Measurements from ENCODE around the gene LMNA.

Gene LMNA

DNA sequence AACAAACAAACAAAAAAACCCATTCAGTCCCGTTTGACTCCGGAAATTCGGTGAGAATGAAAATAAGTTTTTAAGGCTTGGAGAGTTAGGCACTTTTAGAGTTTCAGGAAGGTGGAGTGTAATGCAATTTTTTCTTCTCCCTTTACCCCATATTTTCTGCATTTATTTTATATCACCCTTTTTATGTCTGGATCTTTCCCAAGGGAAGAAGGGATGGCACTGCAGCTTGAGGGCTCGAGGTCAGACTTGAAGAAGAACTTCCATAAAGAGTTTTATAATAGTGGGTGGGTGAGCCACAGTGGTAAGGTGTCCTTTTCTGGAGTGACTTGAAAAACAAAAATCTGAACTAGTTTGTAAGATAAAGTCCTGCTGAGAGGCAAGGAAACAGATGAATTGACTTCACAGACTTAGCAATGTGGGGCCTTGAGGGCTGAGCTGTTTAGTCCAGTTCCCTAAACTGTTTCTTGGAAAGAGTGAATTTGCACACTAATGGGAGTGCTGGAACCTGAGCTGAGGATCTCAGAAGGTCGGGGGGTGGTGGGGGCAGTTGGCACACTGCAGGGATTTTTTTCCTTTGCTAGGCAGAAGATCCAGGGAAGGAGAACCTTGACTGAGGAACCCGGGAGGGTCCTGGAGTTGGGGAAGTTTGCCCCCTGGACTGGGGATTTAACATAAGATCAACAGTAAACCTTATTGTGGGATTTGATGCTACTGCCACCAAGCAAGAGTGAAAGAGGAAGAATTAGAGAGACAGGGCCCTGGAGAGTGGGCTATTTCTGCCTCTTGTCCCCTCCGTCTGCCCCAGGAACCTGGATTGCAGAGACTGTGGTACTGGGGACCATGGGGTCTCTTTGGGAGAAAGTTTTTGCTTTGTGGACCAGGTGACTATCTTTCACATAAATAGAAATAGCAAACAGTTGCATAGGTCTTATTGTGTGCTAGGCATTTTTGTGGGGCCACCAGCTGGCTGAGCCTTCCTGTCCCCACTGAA, 30.4 kb upstream of the LMNA start:
- Histone ChIP-seq H3K4me3 (ENCODE audit: low read length) (peak overlapping the region; percentile 77; the same call in 1 of the 2 replicates), H3K9me2 (replicated peaks; ENCODE audit: control insufficient read depth, low read length) (no peaks in the 10 kb centered on the region)
- TF ChIP-seq EZH2phosphoT487 (IDR thresholded peaks at IDR 0.05; ENCODE audit: borderline replicate concordance, low read length) (no peak), CTCF (IDR thresholded peaks at IDR 0.05; ENCODE audit: low read depth, low read length, poor library complexity, severe bottlenecking) (no peak)

DNA sequence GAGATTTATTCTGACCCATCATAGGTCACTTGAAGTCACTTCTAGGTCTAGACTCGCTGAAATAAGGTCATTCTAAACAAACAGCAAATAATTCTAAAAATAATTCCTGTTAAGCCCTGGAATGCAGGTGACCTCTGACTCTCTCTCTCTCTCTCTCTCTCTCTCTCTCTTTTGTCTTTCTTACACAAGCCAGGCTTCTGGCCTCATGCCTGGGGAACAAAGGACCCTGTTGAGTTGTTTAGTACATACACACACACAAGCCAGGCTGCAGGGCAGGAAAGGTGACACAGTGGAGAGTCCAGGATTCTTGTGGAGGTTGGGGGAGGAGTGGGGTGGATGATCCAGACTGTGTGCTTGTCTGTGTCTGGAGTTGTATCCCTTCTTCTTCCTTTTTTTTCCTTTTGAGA, 28.3 kb upstream of the LMNA start:
- Histone ChIP-seq H3K4me3 (ENCODE audit: low read length) (no peak overlapping the region), H3K36me3 (ENCODE audit: control insufficient read depth, low read length) (no peaks in the 10 kb centered on the region), H3K9me2 (replicated peaks; ENCODE audit: control insufficient read depth, low read length) (no peaks in the 10 kb centered on the region), H3K4me1 (ENCODE audit: control insufficient read depth, low read length) (peaks cover 32% of the 10 kb centered on the region), H3F3A (ENCODE audit: control insufficient read depth, insufficient read depth) (peaks cover 4% of the 10 kb centered on the region; the same call in 1 of the 2 replicates), H3K27me3 (ENCODE audit: control insufficient read depth, low read length) (peaks cover 16% of the 10 kb centered on the region), H3K4me2 (ENCODE audit: low read length) (no peak overlapping the region), H3K9me3 (ENCODE audit: control insufficient read depth, insufficient read depth, low read length) (no peaks in the 10 kb centered on the region), H3K79me2 (ENCODE audit: control insufficient read depth, low read length) (no peaks in the 10 kb centered on the region), H3K27ac (ENCODE audit: low read depth, low read length) (no peak overlapping the region), H4K20me1 (ENCODE audit: control insufficient read depth, insufficient read depth, low read depth, low read length) (no peaks in the 10 kb centered on the region)
- TF ChIP-seq EZH2phosphoT487 (IDR thresholded peaks at IDR 0.05; ENCODE audit: borderline replicate concordance, low read length) (no peak), CTCF (IDR thresholded peaks at IDR 0.05; ENCODE audit: low read depth, low read length, poor library complexity, severe bottlenecking) (no peak)

More for the DNA sequence above, 30.4 kb upstream of the LMNA start:
- Histone ChIP-seq H3F3A (ENCODE audit: control insufficient read depth, insufficient read depth) (peaks cover 8% of the 10 kb centered on the region), H3K27me3 (ENCODE audit: control insufficient read depth, low read length) (peaks cover 22% of the 10 kb centered on the region), H3K79me2 (ENCODE audit: control insufficient read depth, low read length) (no peaks in the 10 kb centered on the region), H3K36me3 (ENCODE audit: control insufficient read depth, low read length) (no peaks in the 10 kb centered on the region), H3K4me2 (ENCODE audit: low read length) (peak overlapping the region; percentile 81; the same call in 1 of the 2 replicates), H4K20me1 (ENCODE audit: control insufficient read depth, insufficient read depth, low read depth, low read length) (no peaks in the 10 kb centered on the region), H3K4me1 (ENCODE audit: control insufficient read depth, low read length) (peaks cover 23% of the 10 kb centered on the region), H3K27ac (ENCODE audit: low read depth, low read length) (no peak overlapping the region), H3K9me3 (ENCODE audit: control insufficient read depth, insufficient read depth, low read length) (no peaks in the 10 kb centered on the region)

- Histone ChIP-seq H3K27ac (ENCODE audit: low read depth, low read length) (no peak overlapping the region), H3K36me3 (ENCODE audit: control insufficient read depth, low read length) (no peaks in the 10 kb centered on the region), H3K4me3 (ENCODE audit: low read length) (no peak overlapping the region), H3K9me3 (ENCODE audit: control insufficient read depth, insufficient read depth, low read length) (no peaks in the 10 kb centered on the region), H3F3A (ENCODE audit: control insufficient read depth, insufficient read depth) (0 out of 2 replicates have a peak, but pooled peaks cover under 1% of the 10 kb centered on the region), H3K27me3 (ENCODE audit: control insufficient read depth, low read length) (no peaks in the 10 kb centered on the region), H3K9me2 (replicated peaks; ENCODE audit: control insufficient read depth, low read length) (no peaks in the 10 kb centered on the region), H4K20me1 (ENCODE audit: control insufficient read depth, insufficient read depth, low read depth, low read length) (no peaks in the 10 kb centered on the region), H3K4me1 (ENCODE audit: control insufficient read depth, low read length) (peaks cover 13% of the 10 kb centered on the region), H3K79me2 (ENCODE audit: control insufficient read depth, low read length) (no peaks in the 10 kb centered on the region), H3K4me2 (ENCODE audit: low read length) (no peak overlapping the region; the same call in 1 of the 2 replicates)
- no peak for TF ChIP-seq CTCF (IDR thresholded peaks at IDR 0.05; ENCODE audit: low read depth, low read length, poor library complexity, severe bottlenecking)
- TF ChIP-seq EZH2phosphoT487 (IDR thresholded peaks at IDR 0.05; ENCODE audit: borderline replicate concordance, low read length): no peak
Observed at GRCh38 chr1:156089704-156090103, 24.8 kb upstream of the LMNA start.
